ENCODE measurements around the gene GNAO1.
"Not testable (repeated sequence)": the region's sequence is repeated elsewhere in the genome, so short reads cannot be mapped to it uniquely, and the experiment has no call there.

Gene GNAO1

GRCh38 chr16:56373003-56373402 lies 181.7 kb downstream of the GNAO1 start:
- Histone ChIP-seq H3K9me3 (ENCODE audit: control insufficient read depth in 5 of 5, low read length in 5 of 5) (no peaks in the 10 kb centered on the region), H3K4me3 (ENCODE audit: low read depth in 1 of 5, low read length in 5 of 5) (no peak overlapping the region), H3K9ac (ENCODE audit: low read length in 5 of 5) (no peak overlapping the region), H3K36me3 (ENCODE audit: control insufficient read depth in 5 of 5, insufficient read depth in 5 of 5, low read length in 5 of 5) (peaks cover 17 to 38% (median 31%) of the 10 kb centered on the region in 5 donors), H3K27me3 (ENCODE audit: control insufficient read depth in 5 of 5, insufficient read depth in 4 of 5, low read length in 5 of 5) (no peaks in the 10 kb centered on the region), H3K4me1 (ENCODE audit: control insufficient read depth in 5 of 5, insufficient read depth in 5 of 5, low read length in 5 of 5) (peaks cover 1 to 16% (median 6%) of the 10 kb centered on the region in 5 donors), H3K27ac (ENCODE audit: low read depth, low read length) (no peak overlapping the region)

- not testable (repeated sequence) for H3K4me3 ChIP-seq (ENCODE audit: low read depth in 1 of 5, low read length in 5 of 5); H3K27ac ChIP-seq (ENCODE audit: low read depth, low read length); H3K27me3 ChIP-seq (ENCODE audit: control insufficient read depth in 5 of 5, insufficient read depth in 4 of 5, low read length in 5 of 5); H3K9ac ChIP-seq (ENCODE audit: low read length in 5 of 5); H3K4me1 ChIP-seq (ENCODE audit: control insufficient read depth in 5 of 5, insufficient read depth in 5 of 5, low read length in 5 of 5); H3K9me3 ChIP-seq (ENCODE audit: control insufficient read depth in 5 of 5, low read length in 5 of 5)
- H3K36me3 ChIP-seq (ENCODE audit: control insufficient read depth in 5 of 5, insufficient read depth in 5 of 5, low read length in 5 of 5) = peaks cover 20 to 37% (median 36%) of the 10 kb centered on the region in 5 donors
Measured at GRCh38 chr16:56375792-56376191, 184.5 kb downstream of the GNAO1 start.

GRCh38 chr16:56379044-56379443 lies 187.8 kb downstream of the GNAO1 start:
- peaks cover 0 to 18% (median 7%) of the 10 kb centered on the region in 5 donors for H3K9me3 ChIP-seq (ENCODE audit: control insufficient read depth in 5 of 5, low read length in 5 of 5)
- H3K27me3 ChIP-seq (ENCODE audit: control insufficient read depth in 5 of 5, insufficient read depth in 4 of 5, low read length in 5 of 5); H3K4me1 ChIP-seq (ENCODE audit: control insufficient read depth in 5 of 5, insufficient read depth in 5 of 5, low read length in 5 of 5); H3K9ac ChIP-seq (ENCODE audit: low read length in 5 of 5); H3K27ac ChIP-seq (ENCODE audit: low read depth, low read length); H3K4me3 ChIP-seq (ENCODE audit: low read depth in 1 of 5, low read length in 5 of 5): not testable (repeated sequence)
- peaks cover 43 to 54% (median 48%) of the 10 kb centered on the region in 5 donors for H3K36me3 ChIP-seq (ENCODE audit: control insufficient read depth in 5 of 5, insufficient read depth in 5 of 5, low read length in 5 of 5)

GRCh38 chr16:56380778-56381485 lies 189.6 kb downstream of the GNAO1 start:
- H3K27me3 ChIP-seq (ENCODE audit: control insufficient read depth in 5 of 5, insufficient read depth in 4 of 5, low read length in 5 of 5); H3K4me3 ChIP-seq (ENCODE audit: low read depth in 1 of 5, low read length in 5 of 5): not testable (repeated sequence)
- peaks cover 35 to 67% (median 55%) of the 10 kb centered on the region in 5 donors for H3K36me3 ChIP-seq (ENCODE audit: control insufficient read depth in 5 of 5, insufficient read depth in 5 of 5, low read length in 5 of 5)

GRCh38 chr16:56382459-56382858 lies 191.2 kb downstream of the GNAO1 start:
- Histone ChIP-seq H3K27me3 (ENCODE audit: control insufficient read depth in 5 of 5, insufficient read depth in 4 of 5, low read length in 5 of 5) (no peaks in the 10 kb centered on the region), H3K36me3 (ENCODE audit: control insufficient read depth in 5 of 5, insufficient read depth in 5 of 5, low read length in 5 of 5) (peaks cover 33 to 74% (median 67%) of the 10 kb centered on the region in 5 donors), H3K9ac (ENCODE audit: low read length in 5 of 5) (no peak overlapping the region), H3K9me3 (ENCODE audit: control insufficient read depth in 5 of 5, low read length in 5 of 5) (peaks cover 0 to 18% (median 7%) of the 10 kb centered on the region in 5 donors), H3K27ac (ENCODE audit: low read depth, low read length) (no peak overlapping the region), H3K4me1 (ENCODE audit: control insufficient read depth in 5 of 5, insufficient read depth in 5 of 5, low read length in 5 of 5) (no peaks in the 10 kb centered on the region), H3K4me3 (ENCODE audit: low read depth in 1 of 5, low read length in 5 of 5) (no peak overlapping the region)

More at GRCh38 chr16:56380778-56381485, 189.6 kb downstream of the GNAO1 start:
- H3K4me1 ChIP-seq (ENCODE audit: control insufficient read depth in 5 of 5, insufficient read depth in 5 of 5, low read length in 5 of 5); H3K27ac ChIP-seq (ENCODE audit: low read depth, low read length); H3K9ac ChIP-seq (ENCODE audit: low read length in 5 of 5): not testable (repeated sequence)
- peaks cover 0 to 18% (median 7%) of the 10 kb centered on the region in 5 donors for H3K9me3 ChIP-seq (ENCODE audit: control insufficient read depth in 5 of 5, low read length in 5 of 5)

GRCh38 chr16:56382901-56383355 lies 191.6 kb downstream of the GNAO1 start:
- Histone ChIP-seq H3K4me1 (ENCODE audit: control insufficient read depth in 5 of 5, insufficient read depth in 5 of 5, low read length in 5 of 5) (no peaks in the 10 kb centered on the region), H3K4me3 (ENCODE audit: low read depth in 1 of 5, low read length in 5 of 5) (no peak overlapping the region), H3K9ac (ENCODE audit: low read length in 5 of 5) (no peak overlapping the region), H3K9me3 (ENCODE audit: control insufficient read depth in 5 of 5, low read length in 5 of 5) (peaks cover 0 to 18% (median 7%) of the 10 kb centered on the region in 5 donors), H3K27ac (ENCODE audit: low read depth, low read length) (no peak overlapping the region), H3K27me3 (ENCODE audit: control insufficient read depth in 5 of 5, insufficient read depth in 4 of 5, low read length in 5 of 5) (no peaks in the 10 kb centered on the region), H3K36me3 (ENCODE audit: control insufficient read depth in 5 of 5, insufficient read depth in 5 of 5, low read length in 5 of 5) (peaks cover 33 to 79% (median 72%) of the 10 kb centered on the region in 5 donors)

- no peak overlapping the region for H3K9ac ChIP-seq (ENCODE audit: low read length in 5 of 5)
- H3K9me3 ChIP-seq (ENCODE audit: control insufficient read depth in 5 of 5, low read length in 5 of 5) = peaks cover 0 to 18% (median 7%) of the 10 kb centered on the region in 5 donors
- H3K4me1 ChIP-seq (ENCODE audit: control insufficient read depth in 5 of 5, insufficient read depth in 5 of 5, low read length in 5 of 5) = no peaks in the 10 kb centered on the region
- H3K4me3 ChIP-seq (ENCODE audit: low read depth in 1 of 5, low read length in 5 of 5) = no peak overlapping the region
- H3K36me3 ChIP-seq (ENCODE audit: control insufficient read depth in 5 of 5, insufficient read depth in 5 of 5, low read length in 5 of 5) = peaks cover 34 to 86% (median 78%) of the 10 kb centered on the region in 5 donors
- no peaks in the 10 kb centered on the region for H3K27me3 ChIP-seq (ENCODE audit: control insufficient read depth in 5 of 5, insufficient read depth in 4 of 5, low read length in 5 of 5)
- H3K27ac ChIP-seq (ENCODE audit: low read depth, low read length) = no peak overlapping the region
Measured at GRCh38 chr16:56384074-56384721, 192.9 kb downstream of the GNAO1 start.

GRCh38 chr16:56387396-56387795 lies 196.1 kb downstream of the GNAO1 start:
- Histone ChIP-seq H3K36me3 (ENCODE audit: control insufficient read depth in 5 of 5, insufficient read depth in 5 of 5, low read length in 5 of 5) (peaks cover 35 to 84% (median 66%) of the 10 kb centered on the region in 5 donors), H3K9ac (ENCODE audit: low read length in 5 of 5) (no peak overlapping the region), H3K27ac (ENCODE audit: low read depth, low read length) (no peak overlapping the region), H3K4me3 (ENCODE audit: low read depth in 1 of 5, low read length in 5 of 5) (no peak overlapping the region), H3K9me3 (ENCODE audit: control insufficient read depth in 5 of 5, low read length in 5 of 5) (no peaks in the 10 kb centered on the region), H3K27me3 (ENCODE audit: control insufficient read depth in 5 of 5, insufficient read depth in 4 of 5, low read length in 5 of 5) (no peaks in the 10 kb centered on the region), H3K4me1 (ENCODE audit: control insufficient read depth in 5 of 5, insufficient read depth in 5 of 5, low read length in 5 of 5) (no peaks in the 10 kb centered on the region)

- Histone ChIP-seq H3K4me3 (ENCODE audit: low read depth in 1 of 5, low read length in 5 of 5) (no peak overlapping the region), H3K27ac (ENCODE audit: low read depth, low read length) (no peak overlapping the region), H3K9ac (ENCODE audit: low read length in 5 of 5) (no peak overlapping the region), H3K4me1 (ENCODE audit: control insufficient read depth in 5 of 5, insufficient read depth in 5 of 5, low read length in 5 of 5) (no peaks in the 10 kb centered on the region), H3K27me3 (ENCODE audit: control insufficient read depth in 5 of 5, insufficient read depth in 4 of 5, low read length in 5 of 5) (no peaks in the 10 kb centered on the region), H3K9me3 (ENCODE audit: control insufficient read depth in 5 of 5, low read length in 5 of 5) (no peaks in the 10 kb centered on the region), H3K36me3 (ENCODE audit: control insufficient read depth in 5 of 5, insufficient read depth in 5 of 5, low read length in 5 of 5) (peaks cover 32 to 77% (median 60%) of the 10 kb centered on the region in 5 donors)
Measured at GRCh38 chr16:56388209-56388608, 196.9 kb downstream of the GNAO1 start.

GRCh38 chr16:56389554-56389953 lies 198.3 kb downstream of the GNAO1 start:
- Histone ChIP-seq H3K27me3 (ENCODE audit: control insufficient read depth in 5 of 5, insufficient read depth in 4 of 5, low read length in 5 of 5) (no peaks in the 10 kb centered on the region), H3K9me3 (ENCODE audit: control insufficient read depth in 5 of 5, low read length in 5 of 5) (no peaks in the 10 kb centered on the region), H3K9ac (ENCODE audit: low read length in 5 of 5) (no peak overlapping the region), H3K27ac (ENCODE audit: low read depth, low read length) (no peak overlapping the region), H3K4me3 (ENCODE audit: low read depth in 1 of 5, low read length in 5 of 5) (no peak overlapping the region), H3K4me1 (ENCODE audit: control insufficient read depth in 5 of 5, insufficient read depth in 5 of 5, low read length in 5 of 5) (no peaks in the 10 kb centered on the region), H3K36me3 (ENCODE audit: control insufficient read depth in 5 of 5, insufficient read depth in 5 of 5, low read length in 5 of 5) (peaks cover 32 to 63% (median 48%) of the 10 kb centered on the region in 5 donors)
